NT2/D1 (cell line): ENCODE results near the gene KCNG1.

ENCODE experiments used
- SUZ12 ChIP-seq: IDR thresholded peaks from 2 replicates; pipeline ENCODE4 v1.6.1; 2011; ENCODE audit not compliant: insufficient read length, insufficient read depth; ENCODE audit errors: extremely low read depth
- YY1 ChIP-seq: IDR thresholded peaks from 2 replicates; pipeline ENCODE4 v1.6.1; 2011; ENCODE audit not compliant: insufficient read length, insufficient read depth

- TF ChIP-seq SUZ12 (no peak), YY1 (no peak)
Measured at GRCh38 chr20:51020657-51021056, 2.2 kb downstream of the KCNG1 start.
